ENCODE data around the gene MBD6.

DNA sequence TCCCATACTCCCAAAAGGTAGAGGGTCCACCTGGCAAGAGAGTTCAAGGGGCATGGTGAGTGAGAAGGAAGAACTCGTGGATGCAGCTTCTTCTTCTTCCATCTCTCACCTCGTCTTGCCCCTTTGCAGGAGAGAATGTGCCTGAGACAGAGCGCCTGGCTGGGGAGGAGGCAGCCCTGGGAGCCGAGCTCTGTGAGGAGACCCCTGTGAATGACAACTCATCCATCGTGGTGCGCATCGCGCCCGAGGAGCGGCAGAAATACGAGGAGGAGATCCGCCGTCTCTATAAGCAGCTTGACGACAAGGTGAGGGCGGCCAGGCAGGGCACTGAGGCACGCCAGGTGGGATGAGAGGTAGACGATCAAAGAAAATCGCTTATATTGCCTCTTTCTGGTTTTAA is 47.2 kb downstream of the MBD6 start:
- TF ChIP-seq, protein P1, sequence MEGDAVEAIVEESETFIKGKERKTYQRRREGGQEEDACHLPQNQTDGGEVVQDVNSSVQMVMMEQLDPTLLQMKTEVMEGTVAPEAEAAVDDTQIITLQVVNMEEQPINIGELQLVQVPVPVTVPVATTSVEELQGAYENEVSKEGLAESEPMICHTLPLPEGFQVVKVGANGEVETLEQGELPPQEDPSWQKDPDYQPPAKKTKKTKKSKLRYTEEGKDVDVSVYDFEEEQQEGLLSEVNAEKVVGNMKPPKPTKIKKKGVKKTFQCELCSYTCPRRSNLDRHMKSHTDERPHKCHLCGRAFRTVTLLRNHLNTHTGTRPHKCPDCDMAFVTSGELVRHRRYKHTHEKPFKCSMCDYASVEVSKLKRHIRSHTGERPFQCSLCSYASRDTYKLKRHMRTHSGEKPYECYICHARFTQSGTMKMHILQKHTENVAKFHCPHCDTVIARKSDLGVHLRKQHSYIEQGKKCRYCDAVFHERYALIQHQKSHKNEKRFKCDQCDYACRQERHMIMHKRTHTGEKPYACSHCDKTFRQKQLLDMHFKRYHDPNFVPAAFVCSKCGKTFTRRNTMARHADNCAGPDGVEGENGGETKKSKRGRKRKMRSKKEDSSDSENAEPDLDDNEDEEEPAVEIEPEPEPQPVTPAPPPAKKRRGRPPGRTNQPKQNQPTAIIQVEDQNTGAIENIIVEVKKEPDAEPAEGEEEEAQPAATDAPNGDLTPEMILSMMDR (IDR thresholded peaks at IDR 0.05): no peak
- no peak for TF ChIP-seq POLR2A (IDR thresholded peaks at IDR 0.05)
- TF ChIP-seq POLR2AphosphoS5 (IDR thresholded peaks at IDR 0.05): no peak
- no peak for TF ChIP-seq EP300 (IDR thresholded peaks at IDR 0.05)
